Large intestine (tissue), 3 donors: ENCODE data around the gene KANK3. TPM values are rescaled to one million over a fixed set of nuclear protein-coding genes. Genes with fewer than 3 reads are reported as not detected.
"Not testable (repeated sequence)": the region's sequence is repeated elsewhere in the genome, so short reads cannot be mapped to it uniquely, and the experiment has no call there.

ENCODE experiments used
- DNase-seq, 2 donors: peaks; one replicate each; pipeline versions ENCODE4 v3.0.0 to v3.0.0-alpha.2; 2013
- H3K27ac ChIP-seq: one replicate; pipeline ENCODE4 v1.5.1; 2013; ENCODE audit warnings: low read length
- H3K27me3 ChIP-seq: 2 replicates; pipeline ENCODE4 v1.6.1; 2013; ENCODE audit warnings: low read length; ENCODE audit not compliant: control insufficient read depth, insufficient read depth
- H3K36me3 ChIP-seq: 2 replicates; pipeline ENCODE4 v1.6.1; 2013; ENCODE audit warnings: low read length; ENCODE audit not compliant: control insufficient read depth, insufficient read depth
- H3K4me1 ChIP-seq: one replicate; pipeline ENCODE4 v1.6.1; 2013; ENCODE audit warnings: low read length; ENCODE audit not compliant: control insufficient read depth, insufficient read depth
- H3K4me3 ChIP-seq: one replicate; pipeline ENCODE4 v1.5.1; 2013; ENCODE audit warnings: low read length
- H3K9me3 ChIP-seq: one replicate; pipeline ENCODE4 v1.6.1; 2013; ENCODE audit warnings: mild to moderate bottlenecking, low read depth, low read length, moderate library complexity; ENCODE audit not compliant: control insufficient read depth
- WGBS: methylation state at CpG from one replicate; pipeline ENCODE4 v1.1.5; 2013; ENCODE audit warnings: low lambda C conversion rate; ENCODE audit not compliant: insufficient coverage; 5-methylcytosine and 5-hydroxymethylcytosine counted together
- polyA plus RNA-seq: library from polyadenylated mRNA; unstranded; fragments of 120-200 nt; gene quantifications from one replicate; pipeline ENCODE4 v1.2.1, GENCODE V29; 2013

The KANK3 gene
- polyA plus RNA-seq, 1 donor: 6.3 TPM

DNA sequence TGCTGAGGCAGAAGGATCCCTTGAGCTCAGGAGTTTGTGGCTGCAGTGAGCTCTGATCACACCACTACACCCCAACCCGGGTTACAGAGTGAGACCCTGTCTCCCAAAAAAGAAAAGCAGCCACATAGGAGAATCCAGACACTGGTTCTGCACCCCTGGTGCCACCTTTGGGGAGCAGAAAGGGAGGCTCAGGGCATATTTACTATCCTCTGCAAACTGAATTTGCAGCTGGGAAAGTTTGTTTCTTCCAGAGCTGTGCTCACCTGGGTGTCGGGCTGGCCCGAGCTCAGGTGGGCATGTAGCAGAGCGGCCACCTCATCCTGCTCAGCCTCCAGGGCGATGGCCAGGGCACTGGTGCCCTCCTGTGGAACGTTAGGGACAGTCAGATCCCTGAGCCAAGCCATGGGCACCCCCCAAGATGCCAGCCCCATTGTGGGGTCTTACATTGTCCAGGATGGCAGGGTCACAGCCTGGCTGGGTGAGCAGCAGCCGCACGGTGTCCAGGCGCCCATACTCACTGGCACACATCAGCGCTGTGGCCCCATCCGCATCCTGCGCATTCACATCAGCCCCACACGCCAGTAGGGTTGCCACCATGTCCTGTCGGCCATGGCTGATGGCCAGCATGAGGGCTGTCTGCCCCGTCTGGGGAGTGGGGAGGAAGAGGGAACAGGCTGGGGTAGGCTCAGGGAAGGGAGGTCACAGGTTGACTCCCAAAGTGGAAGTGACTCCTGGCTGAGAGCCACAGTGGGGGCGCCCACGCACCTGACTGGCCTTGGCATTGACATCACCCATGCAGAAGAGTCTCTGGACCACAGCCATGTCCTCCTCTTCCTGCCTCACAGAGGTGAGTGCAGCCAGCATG is 18.6 kb downstream of the KANK3 start:
- H3K36me3 ChIP-seq: peaks cover 23% of the 10 kb centered on the region
- no peak overlapping the region for H3K4me3 ChIP-seq
- no CpG with 5 or more reads among the region's 17 CpGs for WGBS
- H3K9me3 ChIP-seq: no peaks in the 10 kb centered on the region
- H3K27me3 ChIP-seq: peaks cover 13% of the 10 kb centered on the region
- DNase-seq: no peak
- no peak overlapping the region for H3K27ac ChIP-seq
- H3K4me1 ChIP-seq: peaks cover 12% of the 10 kb centered on the region

DNA sequence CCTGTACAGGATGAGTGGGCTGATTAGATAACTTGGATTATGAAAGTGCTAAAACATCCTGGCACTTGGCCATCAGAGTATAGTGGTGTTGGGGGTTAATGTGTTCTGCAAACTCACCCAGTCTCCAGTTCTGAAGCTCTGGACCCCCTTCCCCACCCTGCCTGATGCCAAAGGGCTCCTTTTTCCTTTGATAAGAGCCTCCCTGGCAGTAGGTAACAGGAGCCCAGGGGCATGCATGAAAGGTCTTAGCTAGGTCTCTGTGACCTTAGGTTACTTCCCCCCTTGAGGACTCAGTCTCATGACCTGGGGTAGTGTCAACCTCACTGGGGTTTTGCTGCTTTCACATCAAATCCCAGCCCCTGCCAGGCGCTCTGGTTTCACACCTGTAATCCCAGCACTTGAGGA is 19.3 kb downstream of the KANK3 start:
- DNase-seq: no peak
- H3K4me1 ChIP-seq: peaks cover 12% of the 10 kb centered on the region

DNA sequence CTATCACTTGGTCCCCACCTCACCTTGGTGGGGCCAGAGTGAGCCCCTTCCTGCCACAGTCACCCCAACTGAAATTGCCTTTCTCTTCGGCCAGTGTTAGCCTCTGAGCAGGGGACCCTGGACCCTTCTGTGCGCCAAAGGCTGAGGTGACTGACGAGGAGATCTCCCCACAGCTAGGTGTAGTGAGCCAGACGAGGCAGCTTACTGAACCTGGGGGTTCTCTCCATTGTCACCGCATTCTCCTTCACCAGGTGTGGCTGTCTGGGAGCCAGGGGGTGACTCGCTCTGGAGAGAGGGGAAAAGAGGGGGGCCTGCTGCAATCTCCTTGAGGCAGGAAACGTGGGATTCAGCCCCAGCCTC is 20.4 kb downstream of the KANK3 start:
- DNase-seq: no peak
- no CpG with 5 or more reads among the region's 7 CpGs for WGBS
- H3K4me1 ChIP-seq: peaks cover 12% of the 10 kb centered on the region
- H3K9me3 ChIP-seq: no peaks in the 10 kb centered on the region
- H3K4me3 ChIP-seq: peak overlapping the region; percentile 83
- H3K27me3 ChIP-seq: peaks cover 5% of the 10 kb centered on the region
- no peak overlapping the region for H3K27ac ChIP-seq
- H3K36me3 ChIP-seq: peaks cover 23% of the 10 kb centered on the region

More for the DNA sequence above, 19.3 kb downstream of the KANK3 start:
- 100% methylated on average over 1 of the region's 1 CpG for WGBS
- Histone ChIP-seq H3K36me3 (peaks cover 23% of the 10 kb centered on the region), H3K27me3 (peaks cover 13% of the 10 kb centered on the region), H3K4me3 (no peak overlapping the region), H3K9me3 (no peaks in the 10 kb centered on the region), H3K27ac (no peak overlapping the region)

DNA sequence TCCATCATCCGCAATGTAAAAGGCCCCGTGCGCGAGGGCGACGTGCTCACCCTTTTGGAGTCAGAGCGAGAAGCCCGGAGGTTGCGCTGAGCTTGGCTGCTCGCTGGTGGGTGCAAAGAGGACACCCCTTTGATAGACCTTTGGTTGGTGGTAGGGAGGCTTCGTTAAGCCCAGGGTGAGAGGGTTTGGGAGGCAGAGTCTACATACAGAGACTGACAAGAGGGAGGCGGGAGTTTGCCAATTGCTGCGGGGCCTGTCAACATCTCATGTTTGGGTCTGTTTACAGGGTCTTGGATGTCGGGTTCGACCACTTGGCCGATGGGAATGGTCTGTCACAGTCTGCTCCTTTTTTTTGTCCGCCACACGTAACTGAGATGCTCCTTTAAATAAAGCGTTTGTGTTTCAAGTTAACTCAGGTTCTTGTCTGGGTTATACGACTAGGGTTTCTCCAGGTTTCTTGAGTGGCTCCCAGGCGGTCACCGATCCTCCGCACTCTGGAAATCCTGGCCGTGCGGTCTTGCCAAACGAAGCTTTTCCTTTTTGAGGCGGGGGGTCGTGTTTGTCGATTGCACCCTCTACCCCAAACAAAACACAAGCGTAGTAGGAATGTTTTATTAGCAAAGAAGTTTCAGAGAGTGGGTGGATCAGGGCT is 20.9 kb downstream of the KANK3 start:
- no peak for DNase-seq
- Histone ChIP-seq H3K36me3 (peaks cover 23% of the 10 kb centered on the region), H3K4me1 (peaks cover 12% of the 10 kb centered on the region), H3K27ac (peak overlapping the region; percentile 34), H3K4me3 (peak overlapping the region; percentile 83), H3K27me3 (peaks cover 5% of the 10 kb centered on the region), H3K9me3 (no peaks in the 10 kb centered on the region)
- no CpG with 5 or more reads among the region's 30 CpGs for WGBS

- DNase-seq: peak; percentile 96 to 97
- peak within 1 kb of the TSS; percentile 83 for H3K4me3 ChIP-seq
- peaks cover 29% of the 10 kb centered on the region for H3K36me3 ChIP-seq
- WGBS: no CpG with 5 or more reads among the region's 72 CpGs
- peak within 1 kb of the TSS; percentile 83 for H3K27ac ChIP-seq
- H3K9me3 ChIP-seq: no peaks in the 10 kb centered on the region
- peaks cover 12% of the 10 kb centered on the region for H3K4me1 ChIP-seq
- H3K27me3 ChIP-seq: no peaks in the 10 kb centered on the region
Measured at GRCh38 chr19:8321067-8321985, 21.7 kb downstream of the KANK3 start, which contains the start of the genes NDUFA7 and RPS28. Gene NDUFA7 (minus strand): TSS chr19:8321375. CDS start chr19:8321358, 17 bp downstream. Gene RPS28 (plus strand): TSS chr19:8321496. CDS start chr19:8321531, 35 bp downstream.

GRCh38 chr19:8320564-8321066 is 22.4 kb downstream of the KANK3 start:
- peak in 1 of 2 donors; percentile 55 for DNase-seq
- H3K36me3 ChIP-seq: peaks cover 35% of the 10 kb centered on the region

DNA sequence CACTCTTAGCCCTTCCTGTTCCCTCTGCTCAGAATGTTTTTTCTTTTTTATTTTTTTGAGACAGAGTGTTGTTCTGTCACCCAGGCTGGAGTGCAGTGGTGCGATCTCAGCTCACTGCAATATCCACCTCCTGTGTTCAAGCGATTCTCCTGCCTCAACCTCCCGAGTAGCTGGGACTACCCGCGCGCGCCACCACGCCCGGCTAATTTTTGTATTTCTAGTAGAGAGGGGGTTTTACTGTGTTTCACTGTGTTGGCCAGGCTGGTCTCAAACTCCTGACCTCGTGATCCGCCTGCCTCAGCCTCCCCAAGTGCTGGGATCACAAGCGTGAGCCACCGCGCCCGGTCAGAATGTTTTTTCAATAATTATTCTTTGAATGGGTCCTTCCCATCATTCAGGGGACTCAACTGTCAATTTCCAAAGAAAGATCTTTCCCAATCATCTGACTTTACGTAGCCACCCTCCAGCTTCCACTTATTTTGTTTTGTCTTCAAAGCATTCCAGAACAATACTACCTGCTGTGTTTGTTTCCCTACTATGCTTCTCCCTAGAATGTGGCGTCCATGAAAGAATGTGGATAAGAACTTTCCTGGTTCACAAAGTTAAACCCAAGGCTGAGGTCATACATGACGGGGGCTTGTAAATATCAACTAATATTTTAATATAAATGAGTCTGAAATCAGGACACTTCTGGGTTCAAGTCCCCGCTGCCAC is 23.1 kb downstream of the KANK3 start:
- Histone ChIP-seq H3K36me3 (peaks cover 40% of the 10 kb centered on the region), H3K9me3 (no peaks in the 10 kb centered on the region), H3K27me3 (no peaks in the 10 kb centered on the region), H3K4me1 (peaks cover 12% of the 10 kb centered on the region), H3K4me3 (peak overlapping the region; percentile 83), H3K27ac (peak overlapping the region; percentile 83)
- DNase-seq: no peak
- 83% methylated on average over 1 of the region's 19 CpGs for WGBS

More at GRCh38 chr19:8320564-8321066, 22.4 kb downstream of the KANK3 start:
- WGBS: no CpG with 5 or more reads among the region's 16 CpGs
- Histone ChIP-seq H3K4me3 (peak overlapping the region; percentile 83), H3K9me3 (no peaks in the 10 kb centered on the region), H3K27ac (peak overlapping the region; percentile 83), H3K4me1 (peaks cover 12% of the 10 kb centered on the region), H3K27me3 (no peaks in the 10 kb centered on the region)

DNA sequence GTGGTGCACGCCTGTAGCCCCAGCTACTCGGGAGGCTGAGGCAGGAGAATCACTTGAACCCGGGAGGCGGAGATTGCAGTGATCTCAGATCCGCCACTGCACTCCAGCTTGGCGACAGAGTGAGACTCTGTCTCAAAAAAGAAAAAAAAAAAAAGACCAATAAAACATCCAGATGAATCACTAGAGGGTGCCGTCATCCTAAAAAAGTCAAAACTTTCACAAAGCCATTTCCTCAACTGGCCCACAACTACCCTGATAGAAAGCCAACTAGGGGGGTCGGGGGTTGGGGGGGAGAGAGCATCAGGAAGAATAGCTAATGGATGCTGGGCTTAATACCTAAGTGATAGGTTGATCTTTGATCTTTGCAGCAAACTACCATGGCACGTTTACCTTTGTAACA is 24.2 kb downstream of the KANK3 start:
- WGBS: 40% methylated on average over 1 of the region's 9 CpGs
- H3K4me3 ChIP-seq, H3K27ac ChIP-seq, H3K4me1 ChIP-seq, DNase-seq, H3K27me3 ChIP-seq, H3K9me3 ChIP-seq: not testable (repeated sequence)
- peaks cover 42% of the 10 kb centered on the region for H3K36me3 ChIP-seq

DNA sequence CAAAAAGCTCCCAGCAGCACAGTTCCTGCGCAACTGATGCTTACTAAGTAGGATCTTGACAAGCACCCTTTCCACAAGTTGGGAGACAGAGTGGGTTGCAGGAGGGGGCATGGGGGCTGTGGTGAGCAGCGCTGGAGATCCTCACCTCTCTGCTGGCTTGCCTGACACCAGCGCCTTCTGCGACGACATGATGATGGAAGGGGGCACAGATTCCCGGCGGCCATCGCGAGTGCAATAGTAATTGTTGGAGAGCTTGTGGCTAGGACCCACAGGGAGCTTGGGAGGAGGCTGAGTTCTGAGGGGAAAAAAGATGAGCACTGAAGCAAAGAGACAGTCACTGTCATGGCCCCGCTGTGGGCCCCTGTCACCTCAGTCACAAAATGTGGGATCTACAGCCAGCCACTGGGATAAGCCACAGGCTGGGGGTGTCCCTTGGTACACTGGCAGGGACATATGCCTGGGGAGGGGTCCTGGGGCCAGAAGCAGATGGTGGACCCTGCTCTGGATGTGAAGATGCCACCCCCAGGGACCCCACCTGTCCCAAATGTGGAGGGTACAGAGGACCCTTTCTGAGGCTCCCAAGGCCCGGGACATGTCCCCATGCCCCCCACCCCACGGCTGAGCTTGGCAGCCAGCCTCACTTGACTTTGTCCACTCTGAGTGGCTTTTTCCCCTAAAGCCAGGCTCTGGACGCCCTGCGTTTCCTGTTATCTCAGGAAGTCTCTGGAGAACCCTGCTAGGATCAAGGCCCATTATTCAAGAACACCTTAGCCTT is 26.5 kb downstream of the KANK3 start:
- H3K4me1 ChIP-seq: peaks cover 10% of the 10 kb centered on the region
- DNase-seq: no peak
- no peaks in the 10 kb centered on the region for H3K27me3 ChIP-seq
- H3K27ac ChIP-seq: no peak overlapping the region
- WGBS: no CpG with 5 or more reads among the region's 14 CpGs
- no peaks in the 10 kb centered on the region for H3K9me3 ChIP-seq
- no peak overlapping the region for H3K4me3 ChIP-seq
- peaks cover 47% of the 10 kb centered on the region for H3K36me3 ChIP-seq
